ENCODE results near the gene GRK5.

GRK5 gene

DNA sequence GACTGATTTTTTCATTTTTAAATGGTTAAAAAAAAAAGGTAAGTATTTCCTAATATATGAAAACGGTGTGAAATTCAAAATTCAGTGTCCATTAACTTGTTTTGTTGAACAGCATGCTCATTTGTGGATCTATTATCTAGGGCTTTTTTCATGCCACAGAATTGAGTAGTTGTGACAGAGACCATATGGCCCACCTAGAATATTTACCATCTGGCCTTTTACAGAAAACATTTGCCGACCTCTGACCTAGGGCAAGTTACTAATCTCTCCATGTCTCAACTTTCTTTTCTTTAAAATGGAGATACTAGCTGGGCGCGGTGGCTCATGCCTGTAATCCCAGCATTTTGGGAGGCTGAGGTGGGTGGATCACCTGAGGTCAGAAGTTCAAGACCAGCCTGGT is 41.3 kb downstream of the GRK5 start:
- H3K4me3 ChIP-seq (ENCODE audit: low read length), result no peak overlapping the region
- TF ChIP-seq, protein P1, sequence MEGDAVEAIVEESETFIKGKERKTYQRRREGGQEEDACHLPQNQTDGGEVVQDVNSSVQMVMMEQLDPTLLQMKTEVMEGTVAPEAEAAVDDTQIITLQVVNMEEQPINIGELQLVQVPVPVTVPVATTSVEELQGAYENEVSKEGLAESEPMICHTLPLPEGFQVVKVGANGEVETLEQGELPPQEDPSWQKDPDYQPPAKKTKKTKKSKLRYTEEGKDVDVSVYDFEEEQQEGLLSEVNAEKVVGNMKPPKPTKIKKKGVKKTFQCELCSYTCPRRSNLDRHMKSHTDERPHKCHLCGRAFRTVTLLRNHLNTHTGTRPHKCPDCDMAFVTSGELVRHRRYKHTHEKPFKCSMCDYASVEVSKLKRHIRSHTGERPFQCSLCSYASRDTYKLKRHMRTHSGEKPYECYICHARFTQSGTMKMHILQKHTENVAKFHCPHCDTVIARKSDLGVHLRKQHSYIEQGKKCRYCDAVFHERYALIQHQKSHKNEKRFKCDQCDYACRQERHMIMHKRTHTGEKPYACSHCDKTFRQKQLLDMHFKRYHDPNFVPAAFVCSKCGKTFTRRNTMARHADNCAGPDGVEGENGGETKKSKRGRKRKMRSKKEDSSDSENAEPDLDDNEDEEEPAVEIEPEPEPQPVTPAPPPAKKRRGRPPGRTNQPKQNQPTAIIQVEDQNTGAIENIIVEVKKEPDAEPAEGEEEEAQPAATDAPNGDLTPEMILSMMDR (conservative IDR thresholded peaks at IDR 0.05; ENCODE audit: low read length), result no peak
- no peak for DNase-seq (ENCODE audit: low read depth)

DNA sequence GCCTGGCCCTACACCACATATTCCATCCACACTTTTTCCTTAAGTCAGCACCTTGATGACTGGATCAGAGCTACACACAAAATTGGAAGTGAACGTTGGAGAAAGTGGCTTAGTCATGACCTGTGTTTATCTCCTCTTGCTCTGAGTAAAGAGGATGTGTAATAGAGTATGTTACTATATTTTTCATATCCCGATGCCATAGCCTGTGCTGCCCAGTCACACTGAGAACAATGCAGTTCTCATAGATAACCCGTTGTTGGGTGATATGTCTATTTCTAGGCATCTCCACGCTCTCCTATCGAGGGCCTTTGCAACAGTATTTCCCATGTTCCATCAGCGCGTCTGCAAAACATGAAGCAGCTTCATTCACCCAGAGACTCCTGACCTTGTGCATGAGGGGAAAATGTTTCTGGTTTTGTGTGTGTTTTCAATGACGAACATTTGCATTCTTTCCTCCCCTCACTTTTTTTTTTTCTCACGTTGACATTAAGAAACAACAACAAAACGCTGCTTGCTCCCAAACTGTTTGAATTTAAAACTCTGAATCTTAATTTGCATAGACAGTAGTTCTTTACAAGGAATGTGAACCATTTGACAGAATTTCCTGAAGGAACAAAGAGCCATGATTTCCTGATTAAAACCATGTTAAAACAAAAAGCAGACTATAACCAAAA is 43.4 kb downstream of the GRK5 start:
- DNase-seq (ENCODE audit: low read depth), result peak; percentile 86
- peak overlapping the region; percentile 7; the same call in 1 of the 2 replicates for H3K4me3 ChIP-seq (ENCODE audit: low read length)

DNA sequence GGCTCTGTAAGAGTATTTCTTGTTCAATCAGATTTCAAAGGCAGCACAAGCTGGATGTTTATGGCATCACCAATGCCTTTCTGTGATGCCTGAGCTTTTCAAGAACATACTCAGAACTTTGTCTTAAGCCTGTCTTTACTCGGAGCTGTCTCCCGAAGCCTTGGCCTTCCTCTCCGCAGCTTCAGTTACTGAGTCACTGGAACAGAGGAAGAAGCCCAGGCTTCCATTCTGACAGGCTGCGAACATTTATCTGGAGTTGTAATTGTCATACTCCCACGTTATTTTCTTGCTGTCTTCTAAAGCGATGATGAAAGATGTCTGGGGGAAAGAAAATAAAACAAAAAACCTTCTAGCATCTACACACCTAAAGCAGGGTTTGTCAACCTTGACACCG is 43.9 kb downstream of the GRK5 start:
- H3K4me3 ChIP-seq (ENCODE audit: low read length), result 0 out of 2 replicates have a peak overlapping the region, but pooled peaks have one; percentile 7
- TF ChIP-seq, protein P1 (conservative IDR thresholded peaks at IDR 0.05; ENCODE audit: low read length), result no peak
- peak; percentile 78 for DNase-seq (ENCODE audit: low read depth)

More for the DNA sequence above, 43.4 kb downstream of the GRK5 start:
- TF ChIP-seq, protein P1 (conservative IDR thresholded peaks at IDR 0.05; ENCODE audit: low read length), result no peak

DNA sequence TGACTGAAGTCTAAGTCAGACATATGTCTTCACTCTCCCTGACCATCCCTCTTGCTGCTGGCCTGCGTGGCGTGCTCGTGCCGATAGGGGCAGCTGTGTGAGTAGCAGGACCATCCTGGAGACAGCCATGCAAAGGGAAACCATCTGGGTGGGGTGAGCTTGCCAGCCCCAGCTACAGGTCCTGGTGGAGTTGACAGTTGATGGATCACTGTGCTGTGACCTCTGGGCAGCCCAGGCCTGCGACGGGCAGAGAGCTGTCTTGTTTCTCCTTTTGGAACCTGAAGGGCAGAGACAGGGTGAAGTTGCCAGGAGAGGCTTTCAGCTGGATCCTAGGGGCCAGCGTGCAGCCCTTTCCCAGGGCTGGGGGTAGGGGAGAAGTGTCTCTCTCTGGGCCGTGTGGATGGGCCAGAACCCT is 44.7 kb downstream of the GRK5 start:
- DNase-seq (ENCODE audit: low read depth), result peak; percentile 35
- TF ChIP-seq, protein P1 (conservative IDR thresholded peaks at IDR 0.05; ENCODE audit: low read length), result peak; percentile 32
- H3K4me3 ChIP-seq (ENCODE audit: low read length), result no peak overlapping the region

DNA sequence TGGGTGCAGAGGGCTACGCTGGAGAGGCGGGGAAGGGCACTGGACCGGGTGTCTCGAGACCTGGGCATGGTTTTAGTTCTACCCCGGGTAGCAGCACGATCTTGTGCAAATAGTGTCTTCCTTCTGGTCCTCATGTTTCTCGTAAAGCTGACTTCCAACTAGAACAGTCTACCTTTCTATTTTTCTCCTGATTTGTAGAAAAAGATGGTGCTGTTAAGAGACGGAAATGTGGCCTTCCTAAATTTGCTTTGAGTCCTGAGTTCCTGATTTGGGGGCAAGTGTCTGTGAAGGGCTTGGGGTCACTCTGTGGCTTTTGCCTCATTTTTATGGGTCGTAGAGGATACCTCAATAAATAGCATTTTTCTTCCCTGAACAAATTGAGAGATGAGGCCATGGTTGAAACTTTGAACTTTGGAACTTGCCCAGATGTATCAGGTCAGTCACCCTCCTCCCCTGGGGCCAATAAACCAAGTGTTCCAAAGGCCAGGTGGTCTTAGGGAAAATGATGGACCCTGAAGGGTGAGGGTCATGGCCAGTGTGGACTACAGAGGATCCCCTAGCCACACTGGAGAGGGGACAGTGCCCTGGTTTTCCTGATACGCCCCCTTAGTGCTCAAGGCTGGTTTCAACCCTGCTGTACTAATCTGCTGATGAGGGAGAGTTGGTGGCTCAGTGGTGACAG is 45.2 kb downstream of the GRK5 start:
- DNase-seq (ENCODE audit: low read depth), result no peak
- TF ChIP-seq, protein P1 (conservative IDR thresholded peaks at IDR 0.05; ENCODE audit: low read length), result no peak
- H3K4me3 ChIP-seq (ENCODE audit: low read length), result no peak overlapping the region

DNA sequence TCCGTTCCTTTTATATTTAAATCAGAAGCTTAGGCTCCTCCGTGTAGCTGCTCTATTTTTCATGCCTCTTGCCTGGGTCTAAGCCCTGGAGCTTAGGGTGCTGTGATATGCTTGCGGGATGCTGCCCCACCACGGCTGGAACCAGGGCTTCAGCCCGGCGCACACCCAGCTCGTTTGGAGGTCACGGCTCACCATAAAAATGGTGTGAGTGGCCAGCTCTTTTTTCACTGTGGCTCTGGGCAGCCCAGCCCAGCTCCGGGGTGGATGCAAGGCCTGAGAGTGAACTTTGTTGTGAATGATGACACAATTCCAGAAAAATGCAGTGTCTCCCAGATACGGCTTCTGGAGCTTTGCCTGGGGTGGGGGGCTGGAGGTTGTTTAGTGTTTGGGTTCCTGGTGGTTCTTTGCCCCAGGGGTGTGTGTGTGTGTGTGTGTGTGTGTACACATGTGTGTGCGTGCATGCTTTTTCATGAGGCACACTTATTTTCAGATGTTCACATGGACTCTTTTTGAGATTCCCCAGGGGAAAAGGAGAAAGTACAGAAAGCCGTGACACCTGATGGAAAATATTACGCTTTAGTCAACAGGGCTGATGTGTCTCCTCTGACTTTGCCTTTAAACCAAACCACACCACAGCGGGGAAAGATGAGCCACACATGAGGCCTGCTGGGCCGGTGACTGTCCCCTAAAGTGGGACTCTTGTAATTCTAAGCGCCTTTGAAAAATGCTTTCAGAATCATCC is 46.2 kb downstream of the GRK5 start:
- TF ChIP-seq, protein P1 (conservative IDR thresholded peaks at IDR 0.05; ENCODE audit: low read length), result peak; percentile 34
- peak; percentile 95 for DNase-seq (ENCODE audit: low read depth)

More for the DNA sequence above, 46.2 kb downstream of the GRK5 start:
- H3K4me3 ChIP-seq (ENCODE audit: low read length), result 0 out of 2 replicates have a peak overlapping the region, but pooled peaks have one; percentile 22

Data from AG10803 (cell line).